RWPE1 (cell line): Measurements from ENCODE around the gene SLC25A25.

ENCODE experiments used
- CTCF ChIA-PET: fragments of 350-600 bp; sonication (Branson Sonifier 250); formaldehyde crosslinking; extraction: SDS; loops from one replicate; lab custom pipeline; 2021; lab: Yijun Ruan, JAX
- POLR2A ChIA-PET: fragments of 400-600 bp; formaldehyde crosslinking; extraction: SDS; loops from one replicate; lab custom pipeline; 2020; ENCODE audit warnings: antibody characterized with exemption; ENCODE audit not compliant: low non-redundant PET; lab: Yijun Ruan, JAX
- DNase-seq: peaks from one replicate; pipeline ENCODE4 v3.0.0; 2012; ENCODE audit warnings: low spot score
- H3K27ac ChIP-seq: fragments of 450-650 bp; 2 replicates; pipeline ENCODE4 v1.5.1; 2017
- TF ChIP-seq, protein P1 (sequence below): fragments of 450-650 bp; conservative IDR thresholded peaks from 2 replicates; pipeline ENCODE4 v1.5.1; 2017; ENCODE audit warnings: low read depth, mild to moderate bottlenecking

Gene SLC25A25

DNA sequence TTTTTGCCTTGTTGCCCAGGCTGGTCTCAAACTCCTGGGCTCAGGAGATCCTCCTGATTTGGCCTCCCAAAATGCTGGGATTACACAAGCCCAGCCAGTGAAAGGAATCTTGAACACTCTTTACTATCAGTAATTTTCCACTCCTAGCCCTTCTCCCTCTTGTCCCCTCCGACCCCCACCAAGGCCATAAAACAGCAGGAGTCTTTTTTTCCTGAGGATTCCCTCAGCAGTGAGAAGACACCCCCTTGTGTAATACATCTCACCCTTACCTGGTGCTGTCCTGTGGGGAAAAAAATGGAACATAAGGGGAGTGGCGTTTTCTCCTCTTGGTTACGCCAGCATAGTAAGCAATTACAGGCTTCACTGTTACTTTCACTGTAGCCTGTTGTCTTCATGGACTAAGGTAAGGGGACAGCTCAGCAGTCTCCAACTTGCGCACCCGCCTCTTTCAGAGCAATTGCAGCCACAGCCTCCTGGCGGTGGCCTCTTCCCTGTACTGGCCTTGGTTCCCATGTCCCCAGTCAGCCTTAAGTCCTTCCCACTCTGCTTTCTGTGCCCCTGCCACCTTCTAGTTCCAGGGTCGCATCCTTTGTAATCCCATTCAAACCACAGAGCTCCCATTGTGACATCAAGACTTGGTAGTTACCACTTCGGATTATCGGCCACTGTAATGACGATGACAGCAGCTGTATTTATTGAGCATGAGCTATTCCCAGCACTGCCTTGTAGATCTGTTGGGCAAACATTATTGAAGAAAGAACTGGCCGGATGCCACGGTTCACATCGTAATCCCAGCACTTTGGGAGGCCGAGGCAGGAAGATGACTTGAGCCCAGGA lies 10.9 kb upstream of the SLC25A25 start:
- ChIA-PET CTCF (no interaction called here), POLR2A (interaction anchor here (0.6 kb wide), 1 partner anchor 355 kb away, joined by 3 read pairs; no protein-coding TSS in a partner anchor)
- TF ChIP-seq, protein P1, sequence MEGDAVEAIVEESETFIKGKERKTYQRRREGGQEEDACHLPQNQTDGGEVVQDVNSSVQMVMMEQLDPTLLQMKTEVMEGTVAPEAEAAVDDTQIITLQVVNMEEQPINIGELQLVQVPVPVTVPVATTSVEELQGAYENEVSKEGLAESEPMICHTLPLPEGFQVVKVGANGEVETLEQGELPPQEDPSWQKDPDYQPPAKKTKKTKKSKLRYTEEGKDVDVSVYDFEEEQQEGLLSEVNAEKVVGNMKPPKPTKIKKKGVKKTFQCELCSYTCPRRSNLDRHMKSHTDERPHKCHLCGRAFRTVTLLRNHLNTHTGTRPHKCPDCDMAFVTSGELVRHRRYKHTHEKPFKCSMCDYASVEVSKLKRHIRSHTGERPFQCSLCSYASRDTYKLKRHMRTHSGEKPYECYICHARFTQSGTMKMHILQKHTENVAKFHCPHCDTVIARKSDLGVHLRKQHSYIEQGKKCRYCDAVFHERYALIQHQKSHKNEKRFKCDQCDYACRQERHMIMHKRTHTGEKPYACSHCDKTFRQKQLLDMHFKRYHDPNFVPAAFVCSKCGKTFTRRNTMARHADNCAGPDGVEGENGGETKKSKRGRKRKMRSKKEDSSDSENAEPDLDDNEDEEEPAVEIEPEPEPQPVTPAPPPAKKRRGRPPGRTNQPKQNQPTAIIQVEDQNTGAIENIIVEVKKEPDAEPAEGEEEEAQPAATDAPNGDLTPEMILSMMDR, result no peak
- no peak overlapping the region for H3K27ac ChIP-seq
- no peak for DNase-seq

DNA sequence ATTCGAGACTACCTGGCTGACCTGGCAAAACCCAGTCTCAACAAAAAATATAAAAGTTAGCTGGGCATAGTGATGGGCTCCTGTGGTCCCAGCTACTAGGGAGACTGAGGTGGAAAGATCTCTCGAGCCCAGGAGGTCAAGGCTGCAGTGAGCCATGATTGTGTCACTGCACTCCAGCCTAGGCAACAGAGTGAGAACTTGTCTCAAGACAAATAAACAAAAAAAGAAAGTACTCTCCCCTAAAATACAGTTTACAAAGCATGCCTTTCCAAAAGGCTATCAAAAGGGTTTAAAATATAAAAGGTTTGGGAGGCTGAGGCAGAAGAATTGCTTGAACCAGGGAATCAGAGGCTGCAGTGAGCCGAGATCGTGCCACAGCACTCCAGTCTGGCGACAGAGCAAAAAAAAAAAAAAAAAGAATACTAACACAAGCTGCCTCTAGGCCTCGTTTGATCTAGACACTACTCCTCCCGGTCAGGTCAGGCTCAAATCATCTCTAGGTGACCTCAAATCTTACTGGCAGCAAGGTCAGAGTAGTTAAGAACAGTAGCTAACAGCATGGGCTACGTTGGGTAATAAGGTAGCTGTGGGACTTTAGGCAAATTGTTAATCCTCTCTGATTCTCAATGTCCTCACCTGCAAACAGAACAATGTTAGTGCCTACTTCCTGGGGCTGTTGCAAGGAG lies 10.2 kb upstream of the SLC25A25 start:
- no peak overlapping the region for H3K27ac ChIP-seq
- no peak for DNase-seq
- ChIA-PET POLR2A (no interaction called here), CTCF (interaction anchor here (0.7 to 1.7 kb wide), 3 partner anchors 16 to 60 kb away, joined by 3 to 10 read pairs (median 3); no protein-coding TSS in a partner anchor)
- TF ChIP-seq, protein P1, result no peak

DNA sequence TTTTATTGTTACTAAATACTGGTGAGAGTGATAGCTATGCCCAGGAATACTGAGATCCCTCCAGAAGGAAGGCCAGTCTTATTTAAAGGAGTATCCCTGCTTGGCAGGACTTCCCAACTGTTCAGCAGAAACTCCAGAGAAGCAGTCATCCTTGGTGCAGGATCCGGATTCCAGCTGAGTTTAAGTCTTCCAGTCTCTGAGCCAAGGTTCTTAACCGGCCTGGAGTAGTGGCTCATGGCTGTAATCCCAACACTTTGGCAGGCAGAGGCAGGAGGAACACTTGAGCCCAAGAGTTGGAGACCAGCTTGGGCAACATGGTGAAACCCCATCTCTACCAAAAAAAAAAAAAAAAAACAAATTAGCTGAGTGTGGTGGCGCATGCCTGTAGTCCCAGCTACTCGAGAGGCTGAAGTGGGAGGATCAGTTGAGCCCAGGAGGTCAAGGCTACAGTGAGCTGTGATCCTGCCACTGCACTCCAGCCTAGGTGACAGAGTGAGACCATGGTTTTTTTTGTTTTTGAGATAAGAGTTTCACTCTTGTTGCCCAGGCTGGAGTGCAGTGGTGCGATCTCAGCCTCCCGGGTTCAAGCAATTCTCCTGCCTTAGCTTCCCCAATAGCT lies 8.6 kb upstream of the SLC25A25 start:
- TF ChIP-seq, protein P1, result no peak
- no peak for DNase-seq
- ChIA-PET CTCF (interaction anchor here (0.7 to 1.7 kb wide), 2 partner anchors 58 to 138 kb away, joined by 5 to 10 read pairs; no protein-coding TSS in a partner anchor), POLR2A (interaction anchor here (0.7 kb wide), 2 partner anchors 25 to 751 kb away, joined by 4 to 8 read pairs; no protein-coding TSS in a partner anchor)
- no peak overlapping the region for H3K27ac ChIP-seq

DNA sequence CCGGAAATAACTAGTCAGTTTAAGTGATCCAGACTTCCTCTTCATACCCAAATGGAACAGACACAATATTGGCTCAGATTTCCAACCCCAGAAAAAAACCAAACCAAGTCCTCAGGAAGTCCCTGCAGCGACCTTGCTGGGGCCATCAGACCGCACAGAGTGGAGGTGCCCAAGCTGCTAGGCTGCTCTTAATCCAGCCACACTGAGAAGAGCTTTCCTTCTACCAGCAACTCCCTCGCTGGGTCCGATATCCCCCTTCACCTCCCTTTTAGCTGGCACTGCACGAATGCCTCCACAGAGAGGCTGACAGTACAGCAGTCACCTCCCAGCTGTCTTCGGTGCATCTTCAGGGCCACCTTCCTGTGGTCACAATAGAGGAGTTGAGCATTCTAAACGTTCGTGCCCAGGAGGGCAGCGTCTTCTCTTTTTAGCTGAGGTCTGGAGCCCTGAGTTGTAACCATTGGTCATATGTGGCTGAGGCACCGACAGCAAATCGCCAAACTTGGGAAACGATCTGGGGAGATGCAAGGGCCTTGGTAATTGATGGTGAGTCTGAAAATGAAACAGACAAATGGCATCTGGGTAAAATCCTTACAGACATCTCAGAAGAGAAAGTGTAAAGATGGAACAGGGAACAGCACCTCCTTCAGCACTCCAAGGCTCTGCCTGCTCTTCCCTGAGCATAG lies 6.6 kb upstream of the SLC25A25 start:
- POLR2A ChIA-PET, result no interaction called here
- CTCF ChIA-PET, result interaction anchor here (1.5 kb wide), 1 partner anchor 26 kb away, joined by 5 read pairs; no protein-coding TSS in a partner anchor

DNA sequence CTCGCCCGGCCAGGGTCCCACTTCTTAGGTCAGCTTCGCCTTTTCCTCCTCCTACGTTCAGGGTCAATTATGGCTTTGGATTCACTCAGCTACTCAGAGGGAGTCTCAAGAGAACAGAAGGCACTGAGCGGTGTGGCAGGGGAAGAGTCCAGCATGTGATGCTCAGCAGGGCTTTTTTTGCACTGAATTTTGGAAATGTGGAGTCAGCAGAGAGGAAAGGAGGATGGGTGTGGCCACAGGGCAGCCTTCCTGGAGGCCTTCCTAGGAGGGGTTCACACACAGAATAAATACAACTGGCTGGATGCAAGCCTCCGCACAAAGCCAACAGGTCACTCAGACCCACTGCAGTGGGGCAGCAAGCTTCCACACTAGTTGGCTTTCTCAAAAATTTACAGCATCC lies 5.8 kb upstream of the SLC25A25 start:
- POLR2A ChIA-PET, result no interaction called here
- DNase-seq, result no peak
- CTCF ChIA-PET, result interaction anchor here (1.1 to 1.5 kb wide), 2 partner anchors 27 to 56 kb away, joined by 4 to 5 read pairs; no protein-coding TSS in a partner anchor
- H3K27ac ChIP-seq, result peak overlapping the region; percentile 2; the same call in 1 of the 2 replicates
- TF ChIP-seq, protein P1, result no peak

More for the DNA sequence above, 6.6 kb upstream of the SLC25A25 start:
- H3K27ac ChIP-seq, result peak overlapping the region; percentile 12; the same call in 1 of the 2 replicates
- no peak for DNase-seq
- TF ChIP-seq, protein P1, result no peak
